D721Med (cell line): ENCODE data around the gene TTC38.

Experiments used
- DNase-seq: peaks from one replicate; pipeline ENCODE4 v3.0.0; 2011; ENCODE audit warnings: low spot score; ENCODE audit not compliant: insufficient read length
- FAIRE-seq: peaks from 2 replicates; lab custom pipeline; 2011; peaks lifted over from hg19 to GRCh38; lab: Jason Lieb, UNC
- CTCF ChIP-seq: IDR thresholded peaks from 2 replicates; pipeline ENCODE4 v1.5.1; 2012; ENCODE audit warnings: mild to moderate bottlenecking, control low read depth; ENCODE audit not compliant: insufficient read depth; ENCODE audit errors: missing control alignments

Gene TTC38

GRCh38 chr22:46272196-46272595 lies 4.4 kb downstream of the TTC38 start:
- TF ChIP-seq CTCF, result no peak
- no peak for FAIRE-seq

GRCh38 chr22:46272762-46273431 lies 5.1 kb downstream of the TTC38 start:
- FAIRE-seq (no peak), DNase-seq (no peak)
- TF ChIP-seq CTCF, result no peak

More at GRCh38 chr22:46272196-46272595, 4.4 kb downstream of the TTC38 start:
- no peak for DNase-seq

- no peak for TF ChIP-seq CTCF
- no peak for FAIRE-seq
- DNase-seq, result no peak
Observed at GRCh38 chr22:46273432-46274148, 5.8 kb downstream of the TTC38 start.

GRCh38 chr22:46274381-46274780 lies 6.6 kb downstream of the TTC38 start:
- no peak for TF ChIP-seq CTCF
- FAIRE-seq (no peak), DNase-seq (no peak)

- TF ChIP-seq CTCF, result no peak
- no peak for FAIRE-seq
Observed at GRCh38 chr22:46275455-46276122, 7.8 kb downstream of the TTC38 start.

GRCh38 chr22:46276563-46276962 lies 8.8 kb downstream of the TTC38 start:
- TF ChIP-seq CTCF, result no peak
- FAIRE-seq (no peak), DNase-seq (no peak)

More at GRCh38 chr22:46275455-46276122, 7.8 kb downstream of the TTC38 start:
- no peak for DNase-seq
